ENCODE data around the gene SPCS3.

GRCh38 chr4:176319704-176320339, at the start of gene SPCS3:
- TF ChIP-seq, protein P1, sequence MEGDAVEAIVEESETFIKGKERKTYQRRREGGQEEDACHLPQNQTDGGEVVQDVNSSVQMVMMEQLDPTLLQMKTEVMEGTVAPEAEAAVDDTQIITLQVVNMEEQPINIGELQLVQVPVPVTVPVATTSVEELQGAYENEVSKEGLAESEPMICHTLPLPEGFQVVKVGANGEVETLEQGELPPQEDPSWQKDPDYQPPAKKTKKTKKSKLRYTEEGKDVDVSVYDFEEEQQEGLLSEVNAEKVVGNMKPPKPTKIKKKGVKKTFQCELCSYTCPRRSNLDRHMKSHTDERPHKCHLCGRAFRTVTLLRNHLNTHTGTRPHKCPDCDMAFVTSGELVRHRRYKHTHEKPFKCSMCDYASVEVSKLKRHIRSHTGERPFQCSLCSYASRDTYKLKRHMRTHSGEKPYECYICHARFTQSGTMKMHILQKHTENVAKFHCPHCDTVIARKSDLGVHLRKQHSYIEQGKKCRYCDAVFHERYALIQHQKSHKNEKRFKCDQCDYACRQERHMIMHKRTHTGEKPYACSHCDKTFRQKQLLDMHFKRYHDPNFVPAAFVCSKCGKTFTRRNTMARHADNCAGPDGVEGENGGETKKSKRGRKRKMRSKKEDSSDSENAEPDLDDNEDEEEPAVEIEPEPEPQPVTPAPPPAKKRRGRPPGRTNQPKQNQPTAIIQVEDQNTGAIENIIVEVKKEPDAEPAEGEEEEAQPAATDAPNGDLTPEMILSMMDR (IDR thresholded peaks at IDR 0.05): no peak
- TF ChIP-seq EZH2phosphoT487 (IDR thresholded peaks at IDR 0.05) (peak; percentile 15), EZH2 (IDR thresholded peaks at IDR 0.05) (no peak)
